ENCODE results near the gene COLEC12. TPM values are rescaled to one million over a fixed set of nuclear protein-coding genes. Genes with fewer than 3 reads are reported as not detected.
A peak's percentile ranks its signal among the peaks of the same experiment; 100 is the strongest.

COLEC12 gene
- total RNA-seq, 6 experiments from 2014 or later, result 0.05 to 0.21 (median 0.15) TPM; not detected in 1

GRCh38 chr18:420661-421246 lies 79.7 kb downstream of the COLEC12 start:
- TF ChIP-seq, protein P1, sequence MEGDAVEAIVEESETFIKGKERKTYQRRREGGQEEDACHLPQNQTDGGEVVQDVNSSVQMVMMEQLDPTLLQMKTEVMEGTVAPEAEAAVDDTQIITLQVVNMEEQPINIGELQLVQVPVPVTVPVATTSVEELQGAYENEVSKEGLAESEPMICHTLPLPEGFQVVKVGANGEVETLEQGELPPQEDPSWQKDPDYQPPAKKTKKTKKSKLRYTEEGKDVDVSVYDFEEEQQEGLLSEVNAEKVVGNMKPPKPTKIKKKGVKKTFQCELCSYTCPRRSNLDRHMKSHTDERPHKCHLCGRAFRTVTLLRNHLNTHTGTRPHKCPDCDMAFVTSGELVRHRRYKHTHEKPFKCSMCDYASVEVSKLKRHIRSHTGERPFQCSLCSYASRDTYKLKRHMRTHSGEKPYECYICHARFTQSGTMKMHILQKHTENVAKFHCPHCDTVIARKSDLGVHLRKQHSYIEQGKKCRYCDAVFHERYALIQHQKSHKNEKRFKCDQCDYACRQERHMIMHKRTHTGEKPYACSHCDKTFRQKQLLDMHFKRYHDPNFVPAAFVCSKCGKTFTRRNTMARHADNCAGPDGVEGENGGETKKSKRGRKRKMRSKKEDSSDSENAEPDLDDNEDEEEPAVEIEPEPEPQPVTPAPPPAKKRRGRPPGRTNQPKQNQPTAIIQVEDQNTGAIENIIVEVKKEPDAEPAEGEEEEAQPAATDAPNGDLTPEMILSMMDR (IDR thresholded peaks at IDR 0.05), result no peak
- Mint-ChIP-seq H3K27ac (peak overlapping the region; percentile 82), H3K4me3 (peak overlapping the region; percentile 73), H3K36me3 (ENCODE audit: low read depth) (no peaks in the 10 kb centered on the region), H3K9me3 (no peaks in the 10 kb centered on the region), H3K4me1 (ENCODE audit: low read depth) (peaks cover 65% of the 10 kb centered on the region), H3K27me3 (ENCODE audit: insufficient read depth) (peaks cover 6% of the 10 kb centered on the region; the same call in 1 of the 2 replicates)
- no peak for DNase-seq

- H3K4me1 Mint-ChIP-seq (ENCODE audit: low read depth), result peaks cover 74% of the 10 kb centered on the region
- no peak for DNase-seq
- peaks cover 2% of the 10 kb centered on the region; the same call in 1 of the 2 replicates for H3K27me3 Mint-ChIP-seq (ENCODE audit: insufficient read depth)
- no peaks in the 10 kb centered on the region for H3K9me3 Mint-ChIP-seq
- H3K27ac Mint-ChIP-seq, result no peak overlapping the region
- H3K36me3 Mint-ChIP-seq (ENCODE audit: low read depth), result no peaks in the 10 kb centered on the region
- no peak overlapping the region for H3K4me3 Mint-ChIP-seq
- TF ChIP-seq, protein P1 (IDR thresholded peaks at IDR 0.05), result no peak
These were observed 80.8 kb downstream of the COLEC12 start for GRCh38 chr18:419541-420175.

DNA sequence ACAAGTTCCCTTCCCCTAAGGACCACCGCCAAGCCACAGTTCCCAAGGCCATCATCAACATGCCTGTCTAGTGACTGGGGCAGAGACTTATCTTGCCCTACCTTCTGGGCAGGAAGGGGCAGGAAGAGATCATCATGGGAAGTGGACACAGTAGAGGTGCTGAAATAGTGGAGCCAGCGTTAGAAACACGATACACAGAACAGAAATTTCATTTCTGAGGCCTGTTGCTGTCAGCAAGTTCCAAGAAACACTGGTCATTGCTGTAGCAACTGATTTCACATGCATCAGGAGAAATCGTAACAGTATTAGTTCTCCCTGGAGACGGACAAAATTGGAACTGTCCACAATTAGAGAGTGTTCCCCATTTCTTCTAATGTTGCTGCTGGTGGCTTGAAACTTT lies 83.0 kb downstream of the COLEC12 start:
- no peaks in the 10 kb centered on the region for H3K27me3 Mint-ChIP-seq (ENCODE audit: insufficient read depth)
- TF ChIP-seq, protein P1 (IDR thresholded peaks at IDR 0.05), result no peak

GRCh38 chr18:416930-417329 lies 83.6 kb downstream of the COLEC12 start:
- TF ChIP-seq, protein P1 (IDR thresholded peaks at IDR 0.05), result no peak
- peaks cover 2% of the 10 kb centered on the region; the same call in 1 of the 2 replicates for H3K27me3 Mint-ChIP-seq (ENCODE audit: insufficient read depth)
- H3K27ac Mint-ChIP-seq, result peak overlapping the region; percentile 20; the same call in 1 of the 2 replicates
- DNase-seq, result no peak
- H3K36me3 Mint-ChIP-seq (ENCODE audit: low read depth), result 0 out of 2 replicates have a peak, but pooled peaks cover 4% of the 10 kb centered on the region
- H3K4me3 Mint-ChIP-seq, result no peak overlapping the region; the same call in 1 of the 2 replicates
- H3K4me1 Mint-ChIP-seq (ENCODE audit: low read depth), result peaks cover 77% of the 10 kb centered on the region
- H3K9me3 Mint-ChIP-seq, result no peaks in the 10 kb centered on the region

More for the DNA sequence above, 83.0 kb downstream of the COLEC12 start:
- Mint-ChIP-seq H3K36me3 (ENCODE audit: low read depth) (0 out of 2 replicates have a peak, but pooled peaks cover 4% of the 10 kb centered on the region), H3K9me3 (no peaks in the 10 kb centered on the region), H3K4me1 (ENCODE audit: low read depth) (peaks cover 78% of the 10 kb centered on the region), H3K4me3 (no peak overlapping the region), H3K27ac (no peak overlapping the region)
- no peak for DNase-seq

GRCh38 chr18:415617-416612 lies 84.6 kb downstream of the COLEC12 start:
- DNase-seq, result peak; percentile 79
- H3K27ac Mint-ChIP-seq, result peak overlapping the region; percentile 95
- 0 out of 2 replicates have a peak, but pooled peaks cover 4% of the 10 kb centered on the region for H3K36me3 Mint-ChIP-seq (ENCODE audit: low read depth)
- H3K9me3 Mint-ChIP-seq, result no peaks in the 10 kb centered on the region
- H3K4me3 Mint-ChIP-seq, result peak overlapping the region; percentile 79
- TF ChIP-seq, protein P1 (IDR thresholded peaks at IDR 0.05), result no peak
- peaks cover 3% of the 10 kb centered on the region; the same call in 1 of the 2 replicates for H3K27me3 Mint-ChIP-seq (ENCODE audit: insufficient read depth)
- H3K4me1 Mint-ChIP-seq (ENCODE audit: low read depth), result peaks cover 70% of the 10 kb centered on the region
